Measurements from ENCODE around the gene FARS2.
A peak's percentile ranks its signal among the peaks of the same experiment; 100 is the strongest.

FARS2 gene

DNA sequence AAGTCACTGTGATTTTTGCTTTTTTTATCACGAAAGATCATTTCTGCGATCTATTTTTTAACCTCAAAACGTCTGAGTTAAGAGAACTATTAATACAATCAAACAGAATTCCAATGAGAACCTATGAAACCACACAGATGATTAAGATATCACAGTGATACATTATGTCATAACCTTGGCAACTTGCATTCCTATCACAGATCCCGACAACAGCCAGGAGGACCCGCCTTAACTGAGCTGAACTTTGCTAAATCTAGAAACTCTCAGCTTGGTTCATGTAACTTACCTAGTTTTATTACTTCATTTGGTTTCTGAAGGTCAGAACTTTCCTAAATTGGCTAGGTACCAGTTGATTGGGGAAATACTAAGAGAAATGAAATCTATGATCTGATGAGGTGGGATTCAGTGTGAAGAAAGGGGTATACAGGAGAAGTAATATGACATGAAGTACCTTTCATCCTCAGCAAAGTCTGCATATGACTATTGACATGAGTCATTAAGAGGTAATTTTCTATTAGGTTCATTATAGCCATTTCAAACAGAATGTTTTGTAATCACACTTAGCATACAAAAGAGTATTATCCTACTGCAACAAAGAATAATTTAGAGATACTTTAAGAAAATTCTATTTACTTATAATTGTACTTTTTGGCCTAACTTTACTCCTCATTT is 11.7 kb upstream of the FARS2 start:
- DNase-seq (ENCODE audit: low spot score), result no peak

DNA sequence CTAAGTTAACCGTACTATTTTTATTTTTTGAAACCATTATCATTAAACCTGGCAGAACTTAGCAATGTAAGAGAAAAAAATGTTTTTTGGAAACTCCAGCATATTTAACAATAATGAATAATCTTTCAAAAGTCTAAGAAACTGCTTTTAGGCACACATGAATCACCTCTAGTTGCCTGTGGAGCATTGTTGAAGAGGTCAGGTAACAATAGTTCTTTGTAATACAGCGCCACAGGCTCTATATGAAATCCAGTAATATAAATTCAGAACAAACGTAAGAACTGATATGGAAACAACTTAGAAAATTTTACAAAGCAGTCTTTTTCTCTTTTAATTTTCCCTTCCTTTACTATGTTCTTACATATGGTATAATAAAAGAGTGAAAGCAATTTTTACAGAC is 10.9 kb upstream of the FARS2 start:
- DNase-seq (ENCODE audit: low spot score), result no peak

DNA sequence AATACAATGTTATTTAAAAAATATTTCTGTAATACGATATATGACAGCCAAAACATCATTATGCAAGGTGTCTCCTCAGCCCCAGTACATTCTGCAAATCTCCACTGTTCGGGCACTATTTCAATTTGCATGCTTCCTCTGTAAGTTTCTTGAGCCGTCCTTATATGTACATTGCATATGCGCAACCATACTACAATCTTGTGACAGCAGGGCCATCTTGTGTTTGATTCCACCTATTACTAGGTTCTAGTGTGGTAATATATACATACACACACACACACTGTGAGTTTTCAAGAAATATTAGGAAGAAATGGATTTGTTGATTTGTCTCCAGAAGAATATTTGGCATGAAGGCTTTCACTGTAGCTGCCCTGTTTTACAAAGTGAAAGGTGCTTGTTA is 10.4 kb upstream of the FARS2 start:
- DNase-seq (ENCODE audit: low spot score), result no peak

DNA sequence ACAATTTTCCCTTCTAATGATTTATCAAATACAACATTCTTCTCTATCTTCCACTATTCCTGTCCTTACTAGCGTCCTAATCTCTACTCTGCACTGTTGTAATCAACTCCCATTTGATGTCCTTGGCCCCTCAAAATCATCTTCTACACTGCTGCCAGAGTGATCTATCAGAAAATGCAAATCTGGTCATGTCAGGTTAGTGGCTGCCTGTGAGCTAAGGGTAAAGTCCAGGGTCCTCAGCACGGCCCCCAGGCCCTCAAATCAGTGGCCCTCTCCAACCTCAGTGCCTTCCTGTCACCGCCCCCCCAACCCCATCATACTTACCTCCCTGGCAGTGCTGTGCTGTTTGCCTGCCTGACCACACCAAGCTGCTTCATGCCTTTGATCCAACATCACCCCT is 4.4 kb upstream of the FARS2 start:
- DNase-seq (ENCODE audit: low spot score), result no peak

DNA sequence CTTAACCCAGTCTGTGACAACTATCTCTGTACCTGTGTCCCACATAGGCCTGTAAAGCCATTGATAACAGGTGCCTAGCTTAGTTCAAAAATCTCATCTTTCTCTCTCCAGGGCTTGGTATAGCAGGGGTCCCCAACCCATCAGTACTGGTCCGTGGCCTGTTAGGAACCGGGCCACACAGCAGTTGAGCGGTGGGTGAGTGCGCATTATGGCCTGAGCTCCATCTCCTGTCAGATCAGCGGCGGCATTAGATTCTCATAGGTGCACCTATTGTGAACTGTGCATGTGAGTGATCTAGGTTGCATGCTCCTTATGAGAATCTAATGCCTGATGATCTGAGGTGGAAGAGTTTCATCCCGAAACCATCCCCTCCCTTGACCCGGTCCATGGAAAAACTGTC is 3.9 kb upstream of the FARS2 start:
- no peak for DNase-seq (ENCODE audit: low spot score)

DNA sequence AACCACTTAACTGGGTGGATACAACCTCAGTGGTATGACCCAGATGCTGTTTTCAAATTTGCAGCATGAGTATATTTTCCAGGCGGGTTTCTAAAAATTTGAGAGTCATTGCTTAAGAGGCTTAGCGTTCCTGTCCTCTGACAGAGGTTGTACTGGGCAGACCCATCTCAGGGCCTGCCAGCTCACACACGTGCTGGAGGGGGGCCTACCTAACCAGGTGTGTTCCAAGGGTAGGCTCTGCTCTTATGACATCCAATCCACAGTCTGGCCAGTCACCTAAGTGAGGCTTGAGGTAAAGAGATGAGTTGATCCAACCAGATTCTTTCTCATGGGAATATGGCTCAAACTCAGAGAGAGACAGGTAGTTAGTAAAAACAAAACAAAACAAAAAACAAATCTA is 1.9 kb upstream of the FARS2 start:
- DNase-seq (ENCODE audit: low spot score), result no peak

DNA sequence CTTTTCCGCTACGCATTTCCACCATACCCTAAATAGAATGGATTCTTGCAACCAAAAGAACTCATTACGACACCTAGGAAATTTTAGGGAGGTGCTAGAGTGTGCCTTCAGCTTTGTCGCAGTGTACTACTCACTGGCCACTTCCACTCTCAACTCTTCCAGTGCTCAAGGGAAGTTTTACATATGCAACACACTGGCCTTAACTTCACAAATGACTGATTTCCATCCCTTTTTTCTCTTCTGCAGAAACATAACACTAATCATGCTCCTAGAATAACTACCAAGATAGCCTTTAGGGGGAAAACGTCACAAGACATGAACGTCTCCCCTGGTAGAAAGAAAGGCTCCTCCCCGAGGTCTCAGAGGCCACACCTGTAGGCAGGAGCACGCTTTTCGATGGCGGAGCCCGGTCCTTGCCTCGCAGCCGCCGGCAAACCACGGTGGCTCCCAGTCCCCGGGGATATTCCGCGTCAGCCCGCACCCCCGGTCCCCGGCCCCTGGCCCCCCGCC is 1.1 kb upstream of the FARS2 start:
- DNase-seq (ENCODE audit: low spot score), result peak; percentile 83

DNA sequence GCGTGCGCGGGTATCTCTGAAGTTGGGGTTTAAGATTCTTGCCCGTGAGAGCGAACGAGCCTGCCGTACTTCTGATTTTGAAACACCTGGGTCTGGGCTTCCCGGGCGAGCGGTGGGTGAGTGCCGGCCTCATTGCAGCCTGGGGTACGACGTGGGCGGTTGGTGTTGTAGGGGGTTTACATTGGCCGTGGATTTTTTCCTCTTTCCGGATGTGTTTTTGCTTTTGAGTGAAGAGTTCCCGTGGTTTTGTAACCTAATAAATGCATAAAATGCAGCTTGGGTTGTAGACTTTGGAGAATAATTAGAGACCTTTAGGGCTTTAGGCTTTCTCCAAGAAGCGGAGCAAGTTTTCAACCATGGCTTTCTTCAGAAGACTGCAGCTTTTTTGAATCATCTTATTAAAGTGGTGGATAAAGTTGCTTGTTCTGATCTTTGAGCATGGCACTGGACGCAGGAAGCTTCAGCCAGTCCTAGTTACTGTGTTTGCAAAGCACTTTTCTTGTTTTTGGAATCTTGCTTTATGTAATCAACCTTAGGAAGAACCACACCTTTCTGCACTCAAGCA is 314 bp downstream of the FARS2 start:
- DNase-seq (ENCODE audit: low spot score), result no peak

DNA sequence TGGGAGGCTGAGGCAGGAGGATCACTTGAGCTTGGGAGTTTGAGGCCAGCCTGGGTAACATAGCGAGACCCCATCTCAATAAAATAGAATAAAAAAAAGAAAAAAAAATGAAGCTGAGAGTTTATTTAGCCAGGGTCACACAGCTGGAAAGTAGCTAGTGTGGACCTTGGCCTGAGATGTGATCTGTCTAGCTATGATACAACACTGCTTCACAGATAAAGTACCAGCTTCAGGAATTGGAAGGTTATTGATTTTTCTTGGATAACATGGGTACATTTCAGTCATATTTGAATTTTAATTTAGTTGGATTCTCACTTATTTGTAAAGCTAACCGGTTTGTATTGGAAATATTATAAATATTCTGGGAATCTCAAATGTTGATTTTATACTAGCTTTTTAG is 5.1 kb downstream of the FARS2 start:
- no peak for DNase-seq (ENCODE audit: low spot score)

DNA sequence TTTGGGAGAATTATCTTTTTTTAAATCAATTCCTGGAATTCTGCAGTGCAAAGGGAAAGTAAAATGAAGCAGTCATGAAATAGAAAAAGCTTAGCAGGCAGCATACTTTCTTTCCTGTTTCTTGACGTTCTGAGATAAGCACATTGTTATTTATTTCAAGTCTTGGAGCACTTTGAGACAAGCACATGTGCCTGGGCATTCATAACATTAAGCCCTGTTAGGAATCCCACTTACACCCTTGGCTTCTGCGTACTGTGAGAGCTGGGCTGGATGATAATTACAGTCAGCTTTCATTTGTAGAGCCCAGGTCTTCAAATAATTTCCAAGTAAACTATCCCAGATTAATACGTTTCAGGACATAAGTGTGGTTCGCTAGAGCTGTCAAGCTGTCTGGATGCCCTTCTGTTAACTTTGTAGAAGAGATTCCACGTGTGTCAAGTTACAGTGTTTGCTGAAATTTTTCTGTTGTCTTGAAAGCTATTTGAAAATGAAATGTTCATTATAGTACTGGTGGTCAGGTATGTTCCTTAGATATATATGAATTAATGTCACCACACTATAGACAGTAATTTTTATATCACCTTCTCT is 8.9 kb downstream of the FARS2 start:
- DNase-seq (ENCODE audit: low spot score), result no peak

DNA sequence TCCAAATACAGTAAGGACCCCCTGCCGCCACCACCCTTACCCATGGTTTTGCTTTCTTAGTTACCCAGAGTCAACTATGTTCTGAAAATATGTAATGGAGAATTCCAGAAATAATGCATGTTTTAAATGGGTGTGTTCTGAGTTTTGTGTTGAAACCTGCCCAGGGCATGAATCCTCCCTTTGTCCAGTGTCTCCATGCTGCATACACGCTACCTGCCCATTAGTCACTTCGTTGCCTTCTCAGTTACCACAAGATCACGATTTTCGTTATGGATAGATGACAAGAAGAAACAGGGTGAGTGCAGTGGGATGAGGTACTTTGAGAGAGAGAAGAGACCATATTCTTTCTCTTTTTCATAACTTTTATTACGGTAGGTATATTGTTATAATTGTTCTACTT is 10.6 kb downstream of the FARS2 start:
- DNase-seq (ENCODE audit: low spot score), result no peak

DNA sequence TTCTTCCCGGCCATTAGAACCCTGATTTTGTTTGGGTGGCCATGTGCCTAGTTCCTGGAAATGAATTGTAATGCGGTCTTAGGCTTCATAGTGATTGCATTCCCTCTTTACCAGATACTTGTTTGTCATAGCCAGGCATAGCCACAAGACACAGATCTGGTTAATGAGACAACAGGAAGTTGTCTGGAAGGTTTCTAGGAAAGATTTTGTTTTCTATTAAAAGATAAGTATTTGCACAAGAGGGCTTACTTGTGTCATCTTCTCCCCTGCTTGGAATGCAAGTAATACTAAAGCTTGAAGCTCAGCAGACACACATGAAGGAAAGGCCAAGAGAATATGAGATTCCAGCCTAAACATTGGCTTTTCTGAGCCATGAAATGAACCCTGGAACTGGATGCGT is 12.9 kb downstream of the FARS2 start:
- DNase-seq (ENCODE audit: low spot score), result no peak

DNA sequence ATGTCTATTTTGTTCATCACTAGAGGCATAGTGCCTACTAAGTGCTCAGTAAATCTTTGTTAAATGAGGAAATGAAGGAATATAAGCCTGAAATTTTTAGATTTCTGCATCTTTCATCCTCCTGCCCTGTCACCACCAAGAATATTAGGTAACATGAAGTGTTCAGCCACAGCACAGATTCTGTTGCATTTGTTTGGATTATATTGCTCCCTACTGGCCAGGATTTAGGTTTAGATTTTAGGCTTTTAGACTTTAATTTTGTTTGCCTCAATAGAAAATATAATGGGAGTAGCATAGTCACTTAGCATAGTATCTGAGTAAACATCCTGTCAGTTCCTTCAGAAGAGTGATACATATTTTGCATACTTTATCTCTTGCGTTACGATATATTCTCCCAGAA is 14.2 kb downstream of the FARS2 start:
- no peak for DNase-seq (ENCODE audit: low spot score)

DNA sequence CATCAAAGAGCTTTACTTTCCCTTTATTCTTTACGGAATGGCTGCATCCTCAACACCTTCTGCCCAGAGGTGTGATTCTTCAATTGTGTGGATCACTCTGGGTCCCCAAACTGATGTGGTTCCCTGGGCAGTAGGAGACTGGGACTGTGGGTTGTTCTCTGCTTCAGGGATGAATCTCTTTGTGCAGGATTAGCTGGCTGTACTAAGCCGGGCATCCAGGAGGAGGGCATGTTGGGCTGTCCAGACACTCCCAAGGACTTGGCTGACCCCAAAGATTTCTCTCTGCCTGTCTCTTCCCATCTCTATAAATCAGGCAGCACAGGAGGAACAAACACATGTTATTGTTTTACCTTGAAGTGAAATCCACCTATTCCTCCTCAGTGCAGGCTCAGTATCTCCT is 15.3 kb downstream of the FARS2 start:
- no peak for DNase-seq (ENCODE audit: low spot score)

DNA sequence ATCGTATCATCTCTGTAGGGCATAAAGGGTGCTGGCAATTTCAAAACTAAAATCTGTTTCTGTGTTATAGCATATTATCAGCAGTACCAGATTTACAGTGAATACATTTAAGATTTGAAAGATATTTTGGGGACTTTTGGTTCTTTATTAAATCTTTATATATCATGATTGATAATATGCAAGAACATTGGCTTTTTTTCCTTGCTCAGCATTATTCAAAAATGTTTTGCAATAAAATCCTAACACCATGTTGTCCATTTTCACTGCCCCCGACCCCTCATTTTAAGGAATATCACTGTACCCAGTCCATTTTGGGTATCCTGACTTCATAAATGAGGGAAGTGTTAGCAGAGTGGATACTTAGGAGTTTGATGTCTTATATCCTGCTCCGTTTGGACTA is 16.3 kb downstream of the FARS2 start:
- no peak for DNase-seq (ENCODE audit: low spot score)

DNA sequence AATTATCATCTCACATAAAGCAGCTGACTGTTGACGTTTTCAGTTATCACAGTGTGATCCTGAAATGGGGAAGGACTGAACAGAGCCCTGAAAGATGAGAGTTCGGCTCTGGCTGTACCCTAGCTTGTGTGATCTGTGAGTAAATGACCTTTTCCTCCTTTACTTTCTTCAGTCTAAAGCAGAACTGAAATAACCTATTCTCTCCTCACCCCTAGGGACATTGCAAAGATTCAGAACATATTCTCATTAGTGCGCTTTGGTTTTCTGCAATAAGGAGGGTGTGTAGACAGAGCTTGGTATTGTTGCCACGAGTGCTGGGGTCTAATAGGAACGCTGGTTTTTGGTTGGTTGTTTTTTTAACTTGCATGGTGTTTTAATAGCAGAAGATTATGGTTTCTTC is 16.7 kb downstream of the FARS2 start:
- no peak for DNase-seq (ENCODE audit: low spot score)

DNA sequence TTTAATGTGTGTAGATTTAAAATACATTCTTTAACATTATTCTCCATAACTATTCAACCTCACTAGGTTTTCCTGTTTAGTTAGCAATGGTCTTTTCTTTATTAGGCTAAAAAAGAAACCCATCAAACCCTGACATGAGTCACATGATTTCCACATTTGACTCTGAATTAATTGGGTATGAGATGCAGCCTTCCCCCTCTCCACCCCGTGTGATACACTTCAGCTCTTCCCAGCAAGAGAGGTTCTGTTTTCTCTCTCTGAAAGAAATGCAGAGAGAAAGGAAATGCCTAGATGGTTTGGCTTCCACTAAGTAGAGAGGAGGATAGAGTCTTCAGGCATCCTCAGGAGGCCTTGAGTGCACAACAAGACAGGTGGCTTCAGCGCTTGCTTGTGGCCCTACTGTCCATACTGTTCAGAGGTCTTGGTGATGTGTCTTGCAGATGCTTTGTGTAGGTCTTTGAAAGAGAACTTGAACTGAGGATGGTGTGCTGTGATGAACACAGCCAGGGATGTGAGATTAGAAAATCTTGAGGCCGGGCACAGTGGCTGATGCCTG is 17.3 kb downstream of the FARS2 start:
- no peak for DNase-seq (ENCODE audit: low spot score)

DNA sequence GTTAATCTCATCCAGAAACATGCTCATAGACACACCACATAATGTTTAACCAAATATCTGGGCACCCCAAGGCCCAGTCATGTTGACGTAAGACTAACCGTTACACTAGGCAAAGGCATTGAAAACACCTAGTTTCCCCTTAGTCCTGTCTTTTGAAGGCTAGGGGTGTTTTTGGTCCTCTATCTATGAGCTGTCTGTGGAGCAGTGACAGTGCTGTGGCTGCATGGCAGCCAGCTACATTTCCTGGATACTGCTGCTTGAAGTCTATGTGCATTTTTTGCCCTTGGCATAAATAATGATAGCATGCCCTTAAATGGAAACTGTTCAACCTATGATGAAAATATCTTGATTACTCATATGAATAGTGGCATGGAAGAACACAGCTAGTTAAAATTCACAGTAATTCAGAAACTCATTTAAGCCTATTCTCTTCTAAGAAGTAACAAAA is 18.6 kb downstream of the FARS2 start:
- DNase-seq (ENCODE audit: low spot score), result no peak

DNA sequence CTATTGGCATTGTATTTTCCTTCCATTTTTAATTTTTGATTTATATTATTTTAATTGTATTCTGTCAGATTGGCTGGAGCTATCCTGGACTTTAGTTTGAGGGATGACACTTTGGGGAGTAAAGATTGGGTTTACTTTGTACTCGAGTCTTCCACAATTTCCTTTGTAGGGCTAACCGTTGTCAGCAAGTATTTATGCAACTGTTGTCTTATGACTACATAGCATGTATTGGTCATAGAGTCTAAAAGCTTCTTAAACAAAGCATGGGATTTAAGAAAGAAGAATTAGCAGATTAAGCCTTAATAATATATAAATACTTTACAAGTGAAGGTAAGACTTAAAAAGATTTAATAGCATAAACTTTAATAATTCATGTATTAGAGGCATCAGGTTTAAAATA is 19.6 kb downstream of the FARS2 start:
- no peak for DNase-seq (ENCODE audit: low spot score)

DNA sequence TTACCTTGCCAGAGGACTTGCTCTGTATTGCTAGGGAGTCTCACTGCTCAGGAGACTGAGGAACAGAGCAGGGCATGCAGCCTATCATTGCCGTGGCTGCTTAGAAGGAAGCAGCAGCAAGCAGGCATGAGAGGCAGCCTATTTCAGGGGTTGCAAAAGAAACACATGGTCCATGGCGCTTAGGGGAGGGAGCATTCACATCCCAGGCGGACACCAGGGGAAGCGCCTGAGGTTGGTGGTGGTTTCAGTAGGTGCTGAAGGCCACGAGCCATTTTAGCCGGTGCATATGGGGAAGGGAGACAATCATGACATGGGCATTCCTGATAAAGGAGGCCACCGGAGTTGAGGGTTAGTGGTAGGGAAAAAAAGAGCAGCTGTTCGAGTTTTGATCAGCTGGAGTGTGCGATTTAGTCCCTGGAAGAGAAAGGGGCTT is 20.9 kb downstream of the FARS2 start:
- DNase-seq (ENCODE audit: low spot score), result no peak

DNA sequence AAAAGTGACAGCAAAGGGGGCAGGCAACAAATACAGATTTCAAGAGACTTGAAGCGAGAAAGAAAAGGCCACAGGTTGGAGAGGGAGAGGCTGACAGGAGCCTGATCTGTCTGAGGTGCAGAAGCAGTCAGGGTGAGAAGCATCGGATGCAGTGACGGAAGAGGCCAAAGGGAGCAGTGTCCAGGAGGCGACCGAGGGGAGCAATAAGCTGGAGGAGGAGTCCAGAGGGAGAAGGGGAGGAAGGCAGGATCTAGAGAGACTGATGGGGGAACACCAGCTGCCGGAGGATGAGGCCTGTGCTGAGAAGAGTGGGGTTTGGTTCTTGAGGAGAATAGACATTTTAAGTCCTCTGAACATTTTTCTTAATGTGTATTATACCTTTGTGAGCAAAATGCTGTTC is 23.8 kb downstream of the FARS2 start:
- no peak for DNase-seq (ENCODE audit: low spot score)

DNA sequence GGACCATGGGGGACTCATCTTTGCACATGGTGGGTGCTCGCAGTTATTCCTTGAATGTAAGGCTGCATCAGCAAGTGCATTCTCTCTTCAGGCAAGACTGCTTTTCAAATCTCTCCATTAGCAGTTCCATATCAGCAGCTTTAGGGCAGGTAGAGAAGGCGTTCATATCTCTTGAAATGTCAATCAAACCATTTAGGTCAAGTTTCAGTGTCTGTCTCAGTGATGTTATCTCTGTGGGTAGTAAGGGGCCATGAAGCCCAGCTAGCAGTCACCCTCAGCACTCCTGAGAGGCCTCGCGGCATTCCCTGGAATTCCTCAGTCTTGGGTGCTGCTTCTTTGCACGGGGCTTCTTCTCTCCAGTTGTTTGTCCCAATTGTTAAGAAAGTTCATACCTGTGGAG is 24.2 kb downstream of the FARS2 start:
- DNase-seq (ENCODE audit: low spot score), result no peak

DNA sequence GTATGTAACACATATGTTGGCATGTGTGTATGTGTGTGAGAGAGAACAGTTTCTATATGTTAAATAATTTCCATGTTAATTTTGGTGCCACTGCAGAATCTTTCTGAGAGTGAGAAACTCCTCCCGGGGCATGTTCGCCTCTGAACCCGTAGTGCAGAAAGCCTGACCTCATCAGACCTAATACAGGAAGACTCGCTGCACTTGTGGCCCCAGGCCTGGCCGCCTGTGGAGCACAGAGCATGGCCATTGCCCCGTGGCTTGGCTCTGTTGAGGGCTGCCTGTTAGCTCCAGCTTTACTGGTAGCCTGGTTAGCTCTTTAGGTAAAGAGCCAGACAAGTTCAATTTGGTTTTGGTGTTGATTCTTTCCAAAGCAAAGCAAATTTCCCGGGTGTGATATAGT is 25.5 kb downstream of the FARS2 start:
- no peak for DNase-seq (ENCODE audit: low spot score)
